OCI-LY7 (cell line): ENCODE data around the gene BZW2. TPM values are rescaled to one million over a fixed set of nuclear protein-coding genes. Genes with fewer than 3 reads are reported as not detected.

Experiments used
- BruUV-seq: library from RNA; stranded (reverse); fragments of 400-500 nt; replicated peaks from 2 replicates; lab custom pipeline; 2021; lab: Mats Ljungman, UMichigan
- CTCF ChIA-PET: fragments of 300-600 bp; sonication (Branson Sonifier 250); formaldehyde crosslinking; loops from one replicate; lab custom pipeline; 2022; ENCODE audit warnings: antibody characterized with exemption; ENCODE audit not compliant: unreplicated experiment; lab: Charles Lee
- POLR2A ChIA-PET: fragments of 300-600 bp; sonication (Branson Sonifier 250); formaldehyde crosslinking; loops from one replicate; lab custom pipeline; 2022; ENCODE audit warnings: antibody characterized with exemption; lab: Charles Lee
- DNase-seq: peaks from one replicate; pipeline ENCODE4 v3.0.0-alpha.2; 2015; ENCODE audit warnings: low spot score
- H2AFZ ChIP-seq: fragments of 200-600 bp; sonication (generic), shearing (Covaris generic); 2 replicates; pipeline ENCODE4 v1.6.1; 2014; ENCODE audit warnings: mild to moderate bottlenecking, antibody characterized with exemption, low read length, moderate library complexity
- H3K27ac ChIP-seq: fragments of 200-600 bp; sonication (generic); 2 replicates; pipeline ENCODE4 v1.5.1; 2014; ENCODE audit warnings: mixed run types, low read depth, mild to moderate bottlenecking, moderate library complexity, low read length, inconsistent platforms; ENCODE audit not compliant: poor library complexity, severe bottlenecking
- H3K36me3 ChIP-seq: fragments of 200-600 bp; sonication (generic); 2 replicates; pipeline ENCODE4 v1.6.1; 2014; ENCODE audit warnings: mild to moderate bottlenecking, antibody characterized with exemption, low read length, moderate library complexity, mixed read lengths; ENCODE audit not compliant: insufficient read depth
- H3K4me1 ChIP-seq: fragments of 200-600 bp; sonication (generic); 2 replicates; pipeline ENCODE4 v1.5.1; 2014; ENCODE audit warnings: mild to moderate bottlenecking, low read length; ENCODE audit not compliant: insufficient read depth, poor library complexity, severe bottlenecking
- H3K4me2 ChIP-seq: fragments of 200-600 bp; sonication (generic); 2 replicates; pipeline ENCODE4 v1.6.1; 2014; ENCODE audit warnings: mild to moderate bottlenecking, low read length
- H3K4me3 ChIP-seq: fragments of 200-600 bp; sonication (generic); 2 replicates; pipeline ENCODE4 v1.5.1; 2014; ENCODE audit warnings: mild to moderate bottlenecking, low read depth, low read length; ENCODE audit not compliant: poor library complexity, severe bottlenecking
- H3K79me2 ChIP-seq: fragments of 200-600 bp; sonication (generic); 2 replicates; pipeline ENCODE4 v1.6.1; 2016; ENCODE audit warnings: low read depth, mild to moderate bottlenecking, low read length, moderate library complexity, mixed read lengths; ENCODE audit not compliant: insufficient read depth
- H3K9me2 ChIP-seq: fragments of 200-600 bp; sonication (generic); 2 replicates; pipeline ENCODE4 v1.6.1; 2016; ENCODE audit warnings: mild to moderate bottlenecking, low read length, mixed read lengths; ENCODE audit not compliant: insufficient read depth
- H3K9me3 ChIP-seq: fragments of 200-600 bp; sonication (generic); 2 replicates; pipeline ENCODE4 v1.6.1; 2014; ENCODE audit warnings: mild to moderate bottlenecking, mixed run types, low read length, mixed read lengths
- H4K20me1 ChIP-seq: fragments of 200-600 bp; sonication (generic); 2 replicates; pipeline ENCODE4 v1.6.1; 2014; ENCODE audit warnings: mild to moderate bottlenecking, antibody characterized with exemption, low read length, moderate library complexity, mixed read lengths; ENCODE audit not compliant: insufficient read depth
- EZH2phosphoT487 ChIP-seq: fragments of 200-600 bp; sonication (generic); IDR thresholded peaks from 2 replicates; pipeline ENCODE4 v1.6.1; 2018; ENCODE audit warnings: low read depth, borderline replicate concordance, mild to moderate bottlenecking, mixed run types, antibody characterized with exemption, low read length, moderate library complexity, mixed read lengths
- intact Hi-C: fragments of 100-400 bp; cut with micrococcal nuclease; formaldehyde crosslinking; loops from one replicate; pipeline ENCODE4 v1.10.0; 2022; ENCODE audit not compliant: unreplicated experiment
- total RNA-seq, 2 experiments: library from RNA; depleted of rRNA in 1 of 2; stranded (reverse); fragments of >200 nt in 1 of 2; shearing (Covaris generic) in 1 of 2; gene quantifications; 2 replicates each; pipeline ENCODE4 v1.2.3, GENCODE V29; 2014 to 2022
- TF ChIP-seq, protein P1 (sequence below): fragments of 200-600 bp; sonication (generic); conservative IDR thresholded peaks from 2 replicates; pipeline ENCODE4 v1.5.1; 2014; ENCODE audit warnings: mild to moderate bottlenecking, antibody characterized with exemption, low read length, moderate library complexity, mixed read lengths

Gene BZW2
- total RNA-seq, 2 experiments from 2014 or later: 66.8 to 75.2 TPM

DNA sequence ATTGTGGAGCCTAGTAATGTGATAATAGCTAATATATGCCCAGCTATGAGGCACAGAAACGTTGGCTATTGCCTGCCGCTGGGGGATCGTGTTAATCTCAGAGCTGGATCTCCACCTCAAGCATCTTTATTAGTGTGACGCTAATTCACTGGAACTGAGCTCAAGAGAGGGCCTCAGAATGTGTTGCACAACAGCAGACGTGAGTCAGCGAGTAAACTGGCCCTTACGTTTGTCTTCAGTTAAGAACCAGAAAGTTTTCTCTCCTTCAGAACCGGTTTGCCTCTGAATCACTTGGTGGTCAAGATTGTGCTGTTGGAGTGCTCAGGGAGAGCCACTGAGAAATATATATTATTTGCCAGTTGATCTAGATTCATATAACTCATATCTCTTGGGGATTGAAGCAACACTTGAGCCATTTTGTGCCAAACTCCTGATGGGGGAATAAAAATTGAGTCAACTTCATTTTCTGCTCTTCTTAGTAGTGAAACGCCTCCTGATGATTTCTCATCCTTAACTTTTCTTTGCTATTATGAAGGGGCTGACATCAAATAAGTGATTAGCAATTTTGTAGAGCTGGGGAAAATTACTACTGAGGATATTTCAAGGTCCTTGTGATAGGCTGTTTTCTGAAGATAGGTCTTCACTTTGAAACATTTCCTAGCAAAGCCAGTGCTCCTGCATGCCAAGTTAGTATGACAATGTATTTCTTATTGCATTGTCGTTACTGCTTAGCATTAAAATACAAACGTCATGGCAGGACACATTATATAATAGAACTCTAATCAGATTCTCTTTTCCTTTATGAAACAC is 22.3 kb downstream of the BZW2 start:
- Histone ChIP-seq H2AFZ (no peak overlapping the region), H3K36me3 (peaks cover 89% of the 10 kb centered on the region), H3K27ac (no peak overlapping the region), H3K4me3 (no peak overlapping the region), H3K9me2 (0 out of 2 replicates have a peak, but pooled peaks cover 6% of the 10 kb centered on the region), H3K4me1 (no peaks in the 10 kb centered on the region), H3K79me2 (peaks cover 45% of the 10 kb centered on the region), H4K20me1 (peaks cover 12% of the 10 kb centered on the region; the same call in 1 of the 2 replicates), H3K9me3 (no peaks in the 10 kb centered on the region), H3K4me2 (no peak overlapping the region)
- ChIA-PET CTCF (no interaction called here), POLR2A (interaction anchor here (0.7 to 1.1 kb wide), 2 partner anchors 12 to 173 kb away, joined by 3 read pairs; no protein-coding TSS in a partner anchor)
- no peak for TF ChIP-seq EZH2phosphoT487
- TF ChIP-seq, protein P1, sequence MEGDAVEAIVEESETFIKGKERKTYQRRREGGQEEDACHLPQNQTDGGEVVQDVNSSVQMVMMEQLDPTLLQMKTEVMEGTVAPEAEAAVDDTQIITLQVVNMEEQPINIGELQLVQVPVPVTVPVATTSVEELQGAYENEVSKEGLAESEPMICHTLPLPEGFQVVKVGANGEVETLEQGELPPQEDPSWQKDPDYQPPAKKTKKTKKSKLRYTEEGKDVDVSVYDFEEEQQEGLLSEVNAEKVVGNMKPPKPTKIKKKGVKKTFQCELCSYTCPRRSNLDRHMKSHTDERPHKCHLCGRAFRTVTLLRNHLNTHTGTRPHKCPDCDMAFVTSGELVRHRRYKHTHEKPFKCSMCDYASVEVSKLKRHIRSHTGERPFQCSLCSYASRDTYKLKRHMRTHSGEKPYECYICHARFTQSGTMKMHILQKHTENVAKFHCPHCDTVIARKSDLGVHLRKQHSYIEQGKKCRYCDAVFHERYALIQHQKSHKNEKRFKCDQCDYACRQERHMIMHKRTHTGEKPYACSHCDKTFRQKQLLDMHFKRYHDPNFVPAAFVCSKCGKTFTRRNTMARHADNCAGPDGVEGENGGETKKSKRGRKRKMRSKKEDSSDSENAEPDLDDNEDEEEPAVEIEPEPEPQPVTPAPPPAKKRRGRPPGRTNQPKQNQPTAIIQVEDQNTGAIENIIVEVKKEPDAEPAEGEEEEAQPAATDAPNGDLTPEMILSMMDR: no peak
- intact Hi-C loops: no loop called here
- DNase-seq: no peak
- BruUV-seq: TSS peak; percentile 37

DNA sequence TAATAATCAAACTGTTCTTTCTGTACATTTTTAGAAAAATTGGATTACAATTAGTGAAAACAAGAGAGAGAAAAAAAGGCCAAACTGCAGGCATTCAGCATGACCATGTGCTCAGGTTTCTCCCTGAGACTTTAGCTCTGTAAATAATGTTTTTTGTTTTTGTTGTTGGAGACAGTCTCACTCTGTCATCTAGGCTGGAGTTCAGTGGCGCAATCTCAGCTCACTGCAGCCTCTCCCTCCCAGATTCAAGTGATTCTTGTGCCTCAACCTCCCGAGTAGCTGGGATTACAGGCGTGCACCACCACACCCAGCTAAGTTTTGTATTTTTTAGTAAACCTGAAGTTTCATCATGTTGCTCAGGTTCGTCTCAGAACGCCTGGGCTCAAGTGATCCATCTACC is 23.0 kb downstream of the BZW2 start:
- Histone ChIP-seq H2AFZ (no peak overlapping the region), H3K4me1 (no peaks in the 10 kb centered on the region), H3K9me3 (no peaks in the 10 kb centered on the region), H3K4me3 (no peak overlapping the region), H3K27ac (no peak overlapping the region), H3K4me2 (no peak overlapping the region), H4K20me1 (peaks cover 12% of the 10 kb centered on the region; the same call in 1 of the 2 replicates), H3K9me2 (no peaks in the 10 kb centered on the region), H3K79me2 (peaks cover 37% of the 10 kb centered on the region), H3K36me3 (peaks cover 94% of the 10 kb centered on the region)
- no peak for DNase-seq
- no TSS peak for BruUV-seq
- POLR2A ChIA-PET: no interaction called here
- CTCF ChIA-PET: no interaction called here
- TF ChIP-seq, protein P1: no peak
- no peak for TF ChIP-seq EZH2phosphoT487
- intact Hi-C loops: no loop called here

DNA sequence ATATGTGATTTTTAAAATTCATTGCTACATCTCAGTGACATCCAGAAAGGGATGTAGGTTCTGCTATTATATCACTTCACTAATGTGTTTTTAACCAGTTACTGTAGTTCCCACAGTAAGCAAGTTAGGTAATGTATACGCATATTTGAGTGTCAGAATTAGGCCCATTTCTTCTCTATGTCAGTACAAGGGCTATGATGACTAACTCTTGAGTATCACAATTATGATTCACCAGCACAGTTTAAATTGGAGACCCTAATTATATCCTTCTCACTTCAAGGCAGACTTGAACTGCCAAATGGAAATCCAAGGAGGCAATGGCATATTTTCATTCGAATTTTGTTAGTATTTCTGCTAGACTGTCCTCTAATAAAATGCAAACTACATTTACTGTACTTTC is 23.6 kb downstream of the BZW2 start:
- no peak for TF ChIP-seq EZH2phosphoT487
- TF ChIP-seq, protein P1: no peak
- POLR2A ChIA-PET: interaction anchor here (0.6 kb wide), 1 partner anchor 290 kb away, joined by 6 read pairs; no protein-coding TSS in a partner anchor
- Histone ChIP-seq H3K27ac (no peak overlapping the region), H3K36me3 (peaks cover 94% of the 10 kb centered on the region), H3K9me2 (no peaks in the 10 kb centered on the region), H2AFZ (no peak overlapping the region), H3K9me3 (no peaks in the 10 kb centered on the region), H3K4me3 (no peak overlapping the region), H4K20me1 (peaks cover 8% of the 10 kb centered on the region; the same call in 1 of the 2 replicates), H3K4me1 (no peaks in the 10 kb centered on the region), H3K79me2 (peaks cover 31% of the 10 kb centered on the region; the same call in 1 of the 2 replicates), H3K4me2 (no peak overlapping the region)
- intact Hi-C loops: no loop called here
- no TSS peak for BruUV-seq
- no peak for DNase-seq
- CTCF ChIA-PET: no interaction called here
